Left lung (tissue), 10 donors: Measurements from ENCODE around the gene TLCD4. TPM values are rescaled to one million over a fixed set of nuclear protein-coding genes. Genes with fewer than 3 reads are reported as not detected.
"Not testable (repeated sequence)": the region's sequence is repeated elsewhere in the genome, so short reads cannot be mapped to it uniquely, and the experiment has no call there.

ENCODE experiments used
- ATAC-seq: fragments of 200-7000 bp; cut with Tn5 transposase; one replicate; pipeline ENCODE4 v1.9.1; 2020; ENCODE audit warnings: moderate library complexity
- DNase-seq, 4 donors: peaks; one replicate each; pipeline ENCODE4 v3.0.0-alpha.2; 2013 to 2020
- H3K27ac ChIP-seq, 2 donors: fragments of 200-600 bp; sonication (generic) in 1 of 2; one replicate each; pipeline versions ENCODE4 v1.5.0 to v1.8.0; 2020 to 2021
- H3K27me3 ChIP-seq, 2 donors: fragments of 200-600 bp; sonication (generic) in 1 of 2; one replicate each; pipeline versions ENCODE4 v1.5.0 to v1.8.0; 2020 to 2021
- H3K36me3 ChIP-seq, 2 donors: fragments of 200-600 bp; sonication (generic) in 1 of 2; one replicate each; pipeline versions ENCODE4 v1.5.0 to v1.8.0; 2020 to 2021
- H3K4me1 ChIP-seq, 2 donors: fragments of 200-600 bp; one replicate each; pipeline ENCODE4 v1.8.0; 2021
- H3K4me3 ChIP-seq, 2 donors: fragments of 200-600 bp; sonication (generic) in 1 of 2; one replicate each; pipeline versions ENCODE4 v1.5.0 to v1.8.0; 2020 to 2021; ENCODE audit warnings: mild to moderate bottlenecking in 1 of 2
- H3K9me3 ChIP-seq, 2 donors: fragments of 200-600 bp; sonication (generic) in 1 of 2; one replicate each; pipeline versions ENCODE4 v1.5.0 to v1.8.0; 2020 to 2021
- intact Hi-C, 2 donors: fragments of 100-400 bp; cut with DNase I; formaldehyde crosslinking; loops; one replicate each; pipeline versions ENCODE4 v1.11.2 to v1.14.2; 2022
- polyA plus RNA-seq, 6 donors: library from polyadenylated mRNA; unstranded; fragments of 120-200 nt; gene quantifications; one replicate each; pipeline ENCODE4 v1.2.1, GENCODE V29; 2013; ENCODE audit not compliant: insufficient read length in 6 of 6
- total RNA-seq, 2 donors: library from RNA; stranded (reverse); fragmentation: NEBNext Ultra II Directional; extraction: Animal tissue kit (Norgen Biotek cat#: 25700); gene quantifications; one replicate each; pipeline ENCODE4 v1.2.1, GENCODE V29; 2021
- TF ChIP-seq, protein P1 (sequence below), 2 donors: fragments of 200-600 bp; sonication (generic) in 1 of 2; IDR thresholded peaks; one replicate each; pipeline versions ENCODE4 v1.5.0 to v1.8.0; 2021; ENCODE audit warnings: antibody characterized with exemption in 2 of 2
- donor health status: DM: no; HTN: yes; CAD: no.
- donor health status: DM: no; HTN: no; CAD: no.

The TLCD4 gene
- total and polyA plus RNA-seq, 8 donors = 9.5 to 21.3 (median 12.2) TPM

DNA sequence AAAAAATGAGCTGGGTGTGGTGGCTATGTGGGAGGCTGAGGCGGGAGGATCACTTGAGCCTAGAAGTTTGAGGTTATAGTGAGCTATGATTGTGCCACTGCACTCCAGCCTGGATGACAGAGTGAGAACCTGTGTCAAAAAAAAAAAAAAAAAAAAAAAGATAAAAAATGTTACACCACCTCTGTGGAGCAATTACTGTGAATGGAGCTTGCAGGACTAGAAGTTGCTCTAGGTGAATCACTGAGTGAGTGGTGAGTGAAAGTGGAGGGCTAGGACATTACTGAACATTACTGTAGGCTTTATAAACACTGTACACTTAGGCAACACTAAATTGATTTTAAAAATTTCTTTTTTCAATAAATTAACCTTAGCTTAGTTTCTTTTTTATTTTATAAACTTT is 21.9 kb downstream of the TLCD4 start:
- Histone ChIP-seq H3K36me3 (no peaks in the 10 kb centered on the region), H3K4me3 (no peak overlapping the region), H3K9me3 (no peaks in the 10 kb centered on the region), H3K27ac (no peak overlapping the region), H3K4me1 (no peaks in the 10 kb centered on the region), H3K27me3 (no peaks in the 10 kb centered on the region)
- ATAC-seq = no peak
- DNase-seq = no peak
- intact Hi-C loops = no loop called here
- TF ChIP-seq, protein P1, sequence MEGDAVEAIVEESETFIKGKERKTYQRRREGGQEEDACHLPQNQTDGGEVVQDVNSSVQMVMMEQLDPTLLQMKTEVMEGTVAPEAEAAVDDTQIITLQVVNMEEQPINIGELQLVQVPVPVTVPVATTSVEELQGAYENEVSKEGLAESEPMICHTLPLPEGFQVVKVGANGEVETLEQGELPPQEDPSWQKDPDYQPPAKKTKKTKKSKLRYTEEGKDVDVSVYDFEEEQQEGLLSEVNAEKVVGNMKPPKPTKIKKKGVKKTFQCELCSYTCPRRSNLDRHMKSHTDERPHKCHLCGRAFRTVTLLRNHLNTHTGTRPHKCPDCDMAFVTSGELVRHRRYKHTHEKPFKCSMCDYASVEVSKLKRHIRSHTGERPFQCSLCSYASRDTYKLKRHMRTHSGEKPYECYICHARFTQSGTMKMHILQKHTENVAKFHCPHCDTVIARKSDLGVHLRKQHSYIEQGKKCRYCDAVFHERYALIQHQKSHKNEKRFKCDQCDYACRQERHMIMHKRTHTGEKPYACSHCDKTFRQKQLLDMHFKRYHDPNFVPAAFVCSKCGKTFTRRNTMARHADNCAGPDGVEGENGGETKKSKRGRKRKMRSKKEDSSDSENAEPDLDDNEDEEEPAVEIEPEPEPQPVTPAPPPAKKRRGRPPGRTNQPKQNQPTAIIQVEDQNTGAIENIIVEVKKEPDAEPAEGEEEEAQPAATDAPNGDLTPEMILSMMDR (IDR thresholded peaks at IDR 0.05) = no peak

DNA sequence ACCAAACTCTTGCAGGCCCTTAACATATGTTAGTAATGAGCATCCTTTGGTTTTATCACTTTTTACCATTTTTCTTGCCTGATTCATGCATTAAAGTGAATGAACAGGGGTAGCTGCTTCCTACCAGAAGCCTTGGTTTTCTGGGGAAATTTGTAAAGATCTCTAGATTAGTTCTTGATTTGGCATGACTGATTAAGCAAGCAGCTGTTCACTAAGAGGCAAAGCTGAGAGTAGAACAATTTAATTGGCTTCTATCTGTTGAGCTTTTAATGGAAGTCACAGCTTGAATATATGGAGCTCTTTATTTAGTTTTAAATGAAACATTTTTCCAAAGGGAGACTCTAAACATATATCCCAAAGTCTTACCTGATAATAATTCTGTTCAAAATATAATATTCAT is 23.6 kb downstream of the TLCD4 start:
- Histone ChIP-seq H3K9me3 (no peaks in the 10 kb centered on the region), H3K27me3 (no peaks in the 10 kb centered on the region), H3K4me3 (no peak overlapping the region), H3K27ac (no peak overlapping the region), H3K4me1 (no peaks in the 10 kb centered on the region), H3K36me3 (no peaks in the 10 kb centered on the region)
- intact Hi-C loops = no loop called here
- ATAC-seq (no peak), DNase-seq (no peak)
- TF ChIP-seq, protein P1 (IDR thresholded peaks at IDR 0.05) = no peak

DNA sequence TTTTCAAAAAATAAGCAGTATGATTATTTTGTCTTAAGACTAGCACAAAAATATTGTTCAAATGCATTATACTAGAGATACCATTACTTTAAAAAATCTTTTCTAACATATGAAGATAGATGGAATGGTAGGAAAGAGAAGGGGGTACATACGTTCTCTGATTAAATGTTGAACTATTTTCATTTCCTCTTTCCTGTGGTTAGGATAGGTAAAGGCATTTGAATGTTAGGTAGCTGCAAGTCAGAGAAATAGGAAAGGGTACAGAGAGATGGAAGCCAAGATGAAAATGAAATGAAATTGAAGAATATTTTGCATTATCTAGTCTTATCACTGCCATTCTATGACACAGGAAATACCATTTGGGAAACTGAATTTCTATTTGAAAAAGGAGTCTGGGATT is 28.3 kb downstream of the TLCD4 start:
- DNase-seq (no peak), ATAC-seq (no peak)
- TF ChIP-seq, protein P1 (IDR thresholded peaks at IDR 0.05) = no peak
- Histone ChIP-seq H3K36me3 (no peaks in the 10 kb centered on the region), H3K4me3 (no peak overlapping the region), H3K4me1 (no peaks in the 10 kb centered on the region), H3K27me3 (no peaks in the 10 kb centered on the region), H3K27ac (no peak overlapping the region), H3K9me3 (no peaks in the 10 kb centered on the region)
- intact Hi-C loops = no loop called here

DNA sequence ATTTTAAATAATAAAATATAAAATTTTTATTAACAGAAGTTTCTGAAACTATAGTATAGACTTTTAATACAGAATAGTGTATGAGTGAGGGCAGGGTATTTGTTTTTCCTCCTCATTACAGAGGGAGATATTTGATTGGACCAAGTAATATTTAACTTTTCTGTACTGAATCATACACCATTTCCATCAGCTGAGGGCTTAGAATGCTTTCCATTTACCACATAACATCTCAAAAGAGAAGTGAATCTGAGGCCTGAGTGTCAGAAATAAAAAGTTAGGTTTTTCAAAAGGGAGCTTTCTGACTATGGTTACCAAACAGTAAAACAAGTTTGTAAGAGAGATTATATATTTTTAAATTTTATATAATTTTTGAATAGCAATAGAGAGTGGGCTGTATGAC is 29.5 kb downstream of the TLCD4 start:
- Histone ChIP-seq H3K27me3 (no peaks in the 10 kb centered on the region), H3K4me1 (no peaks in the 10 kb centered on the region), H3K4me3 (no peak overlapping the region), H3K27ac (no peak overlapping the region), H3K9me3 (no peaks in the 10 kb centered on the region), H3K36me3 (no peaks in the 10 kb centered on the region)
- DNase-seq (no peak), ATAC-seq (no peak)
- TF ChIP-seq, protein P1 (IDR thresholded peaks at IDR 0.05) = no peak
- intact Hi-C loops = no loop called here

DNA sequence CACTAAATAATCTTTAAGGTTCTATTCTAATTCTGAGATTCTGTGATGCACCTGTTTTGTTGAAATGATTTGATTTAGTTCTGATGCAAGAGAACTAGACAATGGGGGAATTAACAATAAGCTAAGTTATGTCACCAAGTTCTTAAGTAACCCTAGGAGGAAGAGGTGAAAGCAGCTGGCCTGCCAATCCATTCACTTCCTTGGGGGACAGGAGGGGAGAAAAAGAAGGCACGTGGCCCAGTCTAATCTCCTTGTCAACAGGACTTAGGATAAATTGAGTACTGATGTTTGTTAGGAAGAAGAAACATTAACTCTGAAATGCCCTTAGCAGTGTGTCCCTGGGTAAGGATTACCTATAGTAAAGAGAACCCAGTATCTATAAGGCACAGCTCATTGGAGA is 36.9 kb downstream of the TLCD4 start:
- Histone ChIP-seq H3K4me3 (no peak overlapping the region), H3K27me3 (no peaks in the 10 kb centered on the region), H3K9me3 (no peaks in the 10 kb centered on the region), H3K4me1 (no peaks in the 10 kb centered on the region), H3K36me3 (no peaks in the 10 kb centered on the region), H3K27ac (no peak overlapping the region)
- TF ChIP-seq, protein P1 (IDR thresholded peaks at IDR 0.05) = no peak
- DNase-seq (no peak), ATAC-seq (no peak)
- intact Hi-C loops = no loop called here

DNA sequence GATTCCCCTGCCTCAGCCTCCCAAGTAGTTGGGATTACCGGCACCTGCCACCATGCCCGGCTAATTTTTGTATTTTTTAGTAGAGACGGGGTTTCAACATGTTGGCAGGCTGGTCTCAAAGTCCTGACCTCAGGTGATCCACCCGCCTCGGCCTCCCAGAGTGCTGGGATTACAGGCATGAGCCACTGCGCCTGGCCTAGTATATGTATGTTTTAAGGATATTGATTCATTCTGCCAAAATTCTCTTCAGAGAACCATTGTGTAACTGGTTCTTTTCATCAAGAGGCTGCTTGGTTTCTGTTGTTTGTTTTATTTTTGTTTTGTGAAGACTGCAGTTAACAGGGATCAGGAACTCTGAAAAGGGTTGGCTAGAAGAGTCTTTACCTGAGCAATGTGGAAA is 48.4 kb downstream of the TLCD4 start:
- H3K27ac ChIP-seq, H3K9me3 ChIP-seq, H3K4me1 ChIP-seq, intact Hi-C loops, H3K27me3 ChIP-seq, ATAC-seq, H3K4me3 ChIP-seq, DNase-seq, H3K36me3 ChIP-seq: not testable (repeated sequence)
